HepG2 (cell line): ENCODE data around the gene CCNQ. TPM values are rescaled to one million over a fixed set of nuclear protein-coding genes. Genes with fewer than 3 reads are reported as not detected.

Experiments used
- BCL6 ChIP-seq: IDR thresholded peaks from 2 replicates; pipeline ENCODE4 v1.6.1; 2016; ENCODE audit warnings: missing genetic modification reagents, missing compliant biosample characterization
- PHF5A ChIP-seq: IDR thresholded peaks from one replicate; pipeline ENCODE4 v1.6.1; 2018; ENCODE audit warnings: low read depth, missing genetic modification reagents; ENCODE audit not compliant: unreplicated experiment
- PRDM15 ChIP-seq: sonication (generic); formaldehyde crosslinking; IDR thresholded peaks from 2 replicates; pipeline ENCODE4 v1.4.0; 2020; ENCODE audit warnings: missing genetic modification reagents
- SRF ChIP-seq: IDR thresholded peaks from 2 replicates; pipeline ENCODE4 v1.6.1; 2011; ENCODE audit warnings: mild to moderate bottlenecking, low read depth, low read length, moderate library complexity
- THAP11 ChIP-seq: IDR thresholded peaks from 2 replicates; pipeline ENCODE4 v1.6.1; 2016; ENCODE audit warnings: missing biosample characterization, missing genetic modification reagents
- ZBTB1 ChIP-seq: sonication (generic); formaldehyde crosslinking; IDR thresholded peaks from 2 replicates; pipeline ENCODE4 v1.4.0; 2020; ENCODE audit warnings: missing genetic modification reagents, borderline replicate concordance
- ZFP41 ChIP-seq: sonication (generic); formaldehyde crosslinking; IDR thresholded peaks from 2 replicates; pipeline ENCODE4 v1.4.0; 2020; ENCODE audit warnings: mild to moderate bottlenecking, missing genetic modification reagents, borderline replicate concordance
- ZHX1 ChIP-seq: sonication (generic); formaldehyde crosslinking; IDR thresholded peaks from 2 replicates; pipeline ENCODE4 v1.8.1; 2022; ENCODE audit warnings: low read depth, mild to moderate bottlenecking, missing genetic modification reagents
- ZSCAN21 ChIP-seq: sonication (generic); formaldehyde crosslinking; IDR thresholded peaks from 2 replicates; pipeline ENCODE4 v1.8.0; 2022; ENCODE audit warnings: mild to moderate bottlenecking, missing genetic modification reagents, moderate library complexity, borderline replicate concordance
- polyA plus RNA-seq, 8 experiments: library from polyadenylated mRNA; depleted of rRNA in 3 of 8; stranded (reverse) in 7 of 8; unstranded in 1 of 8; fragments of >200 nt; fragmentation: Illumina TruSeq in 4 of 8; extraction: Trizol in 4 of 8; gene quantifications; 2 replicates each; pipeline versions ENCODE4 v1.2.1 to v1.2.3, GENCODE V29; 2011 to 2016; ENCODE audit warnings: low read depth in 4 of 8, missing spikeins in 1 of 8, mixed read lengths in 1 of 8; ENCODE audit not compliant: insufficient read depth in 1 of 8
- total RNA-seq, 5 experiments: library from RNA; depleted of rRNA; stranded (reverse); fragments of >200 nt; fragmentation: Illumina TruSeq; extraction: Trizol; gene quantifications; 2 replicates each; pipeline ENCODE4 v1.2.3, GENCODE V29; 2016; ENCODE audit warnings: low read depth in 1 of 5
- TF ChIP-seq, protein P1 (sequence below): sonication (generic); formaldehyde crosslinking; IDR thresholded peaks from 2 replicates; pipeline ENCODE4 v1.5.0; 2020; ENCODE audit warnings: mild to moderate bottlenecking, missing genetic modification reagents
- TF ChIP-seq, protein P2 (sequence below): sonication (generic); formaldehyde crosslinking; IDR thresholded peaks from 2 replicates; pipeline ENCODE4 v1.4.0; 2020; ENCODE audit warnings: missing genetic modification reagents, borderline replicate concordance
- TF ChIP-seq, protein P3 (sequence below): sonication (generic); formaldehyde crosslinking; IDR thresholded peaks from 2 replicates; pipeline ENCODE4 v1.5.1; 2020; ENCODE audit warnings: missing genetic modification reagents, mild to moderate bottlenecking, borderline replicate concordance

Gene CCNQ
- total and polyA plus RNA-seq, 2 of the 13 experiments (the other 11 are each of a cell fraction or from before 2014, with no cell fraction given) = 15.0 to 25.5 TPM

- TF ChIP-seq, protein P1, sequence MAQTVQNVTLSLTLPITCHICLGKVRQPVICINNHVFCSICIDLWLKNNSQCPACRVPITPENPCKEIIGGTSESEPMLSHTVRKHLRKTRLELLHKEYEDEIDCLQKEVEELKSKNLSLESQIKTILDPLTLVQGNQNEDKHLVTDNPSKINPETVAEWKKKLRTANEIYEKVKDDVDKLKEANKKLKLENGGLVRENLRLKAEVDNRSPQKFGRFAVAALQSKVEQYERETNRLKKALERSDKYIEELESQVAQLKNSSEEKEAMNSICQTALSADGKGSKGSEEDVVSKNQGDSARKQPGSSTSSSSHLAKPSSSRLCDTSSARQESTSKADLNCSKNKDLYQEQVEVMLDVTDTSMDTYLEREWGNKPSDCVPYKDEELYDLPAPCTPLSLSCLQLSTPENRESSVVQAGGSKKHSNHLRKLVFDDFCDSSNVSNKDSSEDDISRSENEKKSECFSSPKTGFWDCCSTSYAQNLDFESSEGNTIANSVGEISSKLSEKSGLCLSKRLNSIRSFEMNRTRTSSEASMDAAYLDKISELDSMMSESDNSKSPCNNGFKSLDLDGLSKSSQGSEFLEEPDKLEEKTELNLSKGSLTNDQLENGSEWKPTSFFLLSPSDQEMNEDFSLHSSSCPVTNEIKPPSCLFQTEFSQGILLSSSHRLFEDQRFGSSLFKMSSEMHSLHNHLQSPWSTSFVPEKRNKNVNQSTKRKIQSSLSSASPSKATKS (CRISPR knock-in tag) = no peak
- TF ChIP-seq, protein P2, sequence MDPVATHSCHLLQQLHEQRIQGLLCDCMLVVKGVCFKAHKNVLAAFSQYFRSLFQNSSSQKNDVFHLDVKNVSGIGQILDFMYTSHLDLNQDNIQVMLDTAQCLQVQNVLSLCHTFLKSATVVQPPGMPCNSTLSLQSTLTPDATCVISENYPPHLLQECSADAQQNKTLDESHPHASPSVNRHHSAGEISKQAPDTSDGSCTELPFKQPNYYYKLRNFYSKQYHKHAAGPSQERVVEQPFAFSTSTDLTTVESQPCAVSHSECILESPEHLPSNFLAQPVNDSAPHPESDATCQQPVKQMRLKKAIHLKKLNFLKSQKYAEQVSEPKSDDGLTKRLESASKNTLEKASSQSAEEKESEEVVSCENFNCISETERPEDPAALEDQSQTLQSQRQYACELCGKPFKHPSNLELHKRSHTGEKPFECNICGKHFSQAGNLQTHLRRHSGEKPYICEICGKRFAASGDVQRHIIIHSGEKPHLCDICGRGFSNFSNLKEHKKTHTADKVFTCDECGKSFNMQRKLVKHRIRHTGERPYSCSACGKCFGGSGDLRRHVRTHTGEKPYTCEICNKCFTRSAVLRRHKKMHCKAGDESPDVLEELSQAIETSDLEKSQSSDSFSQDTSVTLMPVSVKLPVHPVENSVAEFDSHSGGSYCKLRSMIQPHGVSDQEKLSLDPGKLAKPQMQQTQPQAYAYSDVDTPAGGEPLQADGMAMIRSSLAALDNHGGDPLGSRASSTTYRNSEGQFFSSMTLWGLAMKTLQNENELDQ (CRISPR knock-in tag) = no peak
- TF ChIP-seq THAP11 (CRISPR knock-in tag) (peak; percentile 58), SRF (no peak), PRDM15 (CRISPR knock-in tag) (no peak), PHF5A (no peak), ZFP41 (CRISPR knock-in tag) (no peak), BCL6 (CRISPR knock-in tag) (0 out of 2 replicates have a peak, but pooled peaks have one; percentile 19), ZSCAN21 (CRISPR knock-in tag) (0 out of 2 replicates have a peak, but pooled peaks have one; percentile 30), ZHX1 (CRISPR knock-in tag) (no peak), ZBTB1 (CRISPR knock-in tag) (no peak)
- TF ChIP-seq, protein P3, sequence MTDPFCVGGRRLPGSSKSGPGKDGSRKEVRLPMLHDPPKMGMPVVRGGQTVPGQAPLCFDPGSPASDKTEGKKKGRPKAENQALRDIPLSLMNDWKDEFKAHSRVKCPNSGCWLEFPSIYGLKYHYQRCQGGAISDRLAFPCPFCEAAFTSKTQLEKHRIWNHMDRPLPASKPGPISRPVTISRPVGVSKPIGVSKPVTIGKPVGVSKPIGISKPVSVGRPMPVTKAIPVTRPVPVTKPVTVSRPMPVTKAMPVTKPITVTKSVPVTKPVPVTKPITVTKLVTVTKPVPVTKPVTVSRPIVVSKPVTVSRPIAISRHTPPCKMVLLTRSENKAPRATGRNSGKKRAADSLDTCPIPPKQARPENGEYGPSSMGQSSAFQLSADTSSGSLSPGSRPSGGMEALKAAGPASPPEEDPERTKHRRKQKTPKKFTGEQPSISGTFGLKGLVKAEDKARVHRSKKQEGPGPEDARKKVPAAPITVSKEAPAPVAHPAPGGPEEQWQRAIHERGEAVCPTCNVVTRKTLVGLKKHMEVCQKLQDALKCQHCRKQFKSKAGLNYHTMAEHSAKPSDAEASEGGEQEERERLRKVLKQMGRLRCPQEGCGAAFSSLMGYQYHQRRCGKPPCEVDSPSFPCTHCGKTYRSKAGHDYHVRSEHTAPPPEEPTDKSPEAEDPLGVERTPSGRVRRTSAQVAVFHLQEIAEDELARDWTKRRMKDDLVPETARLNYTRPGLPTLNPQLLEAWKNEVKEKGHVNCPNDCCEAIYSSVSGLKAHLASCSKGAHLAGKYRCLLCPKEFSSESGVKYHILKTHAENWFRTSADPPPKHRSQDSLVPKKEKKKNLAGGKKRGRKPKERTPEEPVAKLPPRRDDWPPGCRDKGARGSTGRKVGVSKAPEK = no peak
These were observed 11.2 kb upstream of the CCNQ start (continued) for GRCh38 chrX:153609917-153610835.
